Measurements from ENCODE around the gene COL20A1.

The COL20A1 gene

DNA sequence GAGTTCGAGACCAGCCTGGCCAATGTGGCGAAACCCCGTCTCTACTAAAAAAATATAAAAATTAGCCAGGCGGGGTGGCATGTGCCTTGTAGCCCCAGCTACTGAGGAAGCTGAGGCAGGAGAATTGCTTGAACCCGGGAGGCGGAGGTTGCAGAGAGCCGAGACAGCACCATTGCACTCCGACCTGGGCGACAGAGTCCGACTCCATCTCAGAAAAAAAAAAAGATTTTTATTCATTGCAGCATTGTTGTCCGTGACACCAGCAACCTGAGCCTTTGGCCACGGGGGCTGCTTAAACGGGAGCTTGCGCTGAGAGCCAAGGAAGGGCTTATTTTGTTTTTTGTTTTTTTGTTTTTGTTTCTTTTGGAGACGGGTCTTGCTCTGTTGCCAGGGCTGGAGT, 13.1 kb upstream of the COL20A1 start:
- no peak for DNase-seq

DNA sequence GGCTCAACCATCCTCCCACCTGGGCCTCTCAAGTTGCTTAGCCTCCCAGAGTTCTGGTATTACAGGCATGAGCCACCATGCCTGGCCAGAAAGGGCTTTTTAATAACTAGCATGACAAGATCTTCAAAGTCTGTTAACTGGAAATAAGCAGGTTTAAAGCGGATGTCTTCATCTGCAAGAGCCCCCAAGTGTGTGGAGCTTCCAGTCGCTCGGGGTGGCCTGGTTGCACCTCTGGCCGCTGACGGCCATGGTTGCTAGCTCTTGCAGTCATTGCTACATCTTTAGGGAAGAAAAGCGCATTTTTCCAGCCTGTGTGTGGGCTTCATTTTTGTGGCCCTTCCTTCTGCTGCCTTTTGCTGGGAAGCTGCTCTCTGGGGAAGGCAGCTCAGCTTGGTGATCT, 12.6 kb upstream of the COL20A1 start:
- DNase-seq, result no peak

DNA sequence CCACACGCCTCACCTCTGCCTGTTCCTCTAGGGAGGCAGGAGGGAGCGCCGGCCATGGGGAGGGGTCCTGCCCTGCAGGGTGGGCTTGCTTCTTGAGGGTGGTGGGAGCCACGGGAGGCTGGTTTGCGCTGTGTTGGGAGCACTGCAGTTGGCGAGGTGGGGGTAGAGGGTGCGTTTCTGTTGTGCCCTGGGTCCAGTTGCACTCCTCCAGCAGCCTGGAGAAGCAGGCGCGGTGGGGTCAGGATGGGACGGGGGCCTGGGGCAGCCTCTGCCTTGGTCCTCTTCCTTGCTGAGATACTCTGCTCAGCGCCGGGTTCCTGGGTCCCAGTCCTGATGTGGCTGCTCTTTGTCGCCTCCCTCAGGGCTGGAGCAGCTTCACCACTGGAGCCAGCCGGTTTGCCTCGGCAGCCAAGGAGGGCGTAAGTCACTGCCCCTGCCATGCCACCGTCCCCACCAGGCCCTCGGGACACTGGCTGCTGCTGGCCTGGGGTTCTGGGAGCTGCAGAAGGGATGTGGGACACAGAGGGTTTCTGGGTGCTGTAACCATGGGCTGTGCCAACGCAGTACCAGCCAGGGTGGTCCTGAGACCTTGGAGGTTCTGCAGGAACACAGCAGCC, 11.9 kb upstream of the COL20A1 start:
- DNase-seq, result no peak

DNA sequence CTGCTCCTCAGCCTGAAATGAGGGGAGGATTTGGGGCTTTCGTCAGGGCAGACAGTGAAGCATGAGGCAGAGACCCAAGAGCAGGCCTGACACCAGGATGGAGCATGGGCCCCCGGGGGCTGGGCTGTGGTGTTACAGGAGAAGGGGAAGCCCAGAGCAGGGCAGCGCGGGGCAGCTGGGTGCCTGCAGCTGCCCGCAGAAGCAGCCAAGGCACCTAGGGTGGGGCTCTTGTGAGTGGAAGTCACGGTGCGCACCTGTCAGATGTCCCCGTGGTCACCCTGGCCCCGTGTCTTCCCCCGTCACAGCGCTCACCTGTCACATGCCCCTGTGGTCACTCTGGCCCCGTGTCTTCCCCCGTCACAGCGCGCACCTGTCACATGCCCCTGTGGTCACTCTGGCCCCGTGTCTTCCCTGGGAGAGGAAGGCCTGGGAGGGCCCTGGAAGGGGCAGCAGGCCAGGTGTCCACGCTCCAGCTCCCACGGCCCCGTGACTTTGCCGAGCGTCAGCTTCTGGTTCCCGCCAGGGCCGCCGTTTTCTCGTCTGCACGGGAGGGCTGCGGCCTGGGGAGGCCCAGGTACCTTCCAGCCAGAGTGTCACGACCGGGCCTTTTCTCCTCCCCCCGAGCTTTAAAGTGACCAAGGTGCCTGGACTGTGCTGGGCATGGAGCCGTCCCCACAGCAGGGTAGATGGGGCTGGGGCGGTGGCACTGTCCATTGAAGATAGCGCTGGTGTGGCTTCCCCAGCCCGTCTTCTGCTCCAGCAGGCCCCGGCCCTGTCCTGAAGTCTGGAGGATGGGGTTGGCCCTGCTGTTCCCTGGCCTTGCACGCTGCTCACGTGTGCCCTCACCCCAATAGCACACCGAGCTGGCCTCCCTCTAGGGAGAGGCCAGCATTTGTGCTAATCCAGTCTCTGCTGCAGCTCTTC, 11.0 kb upstream of the COL20A1 start:
- no peak for DNase-seq

DNA sequence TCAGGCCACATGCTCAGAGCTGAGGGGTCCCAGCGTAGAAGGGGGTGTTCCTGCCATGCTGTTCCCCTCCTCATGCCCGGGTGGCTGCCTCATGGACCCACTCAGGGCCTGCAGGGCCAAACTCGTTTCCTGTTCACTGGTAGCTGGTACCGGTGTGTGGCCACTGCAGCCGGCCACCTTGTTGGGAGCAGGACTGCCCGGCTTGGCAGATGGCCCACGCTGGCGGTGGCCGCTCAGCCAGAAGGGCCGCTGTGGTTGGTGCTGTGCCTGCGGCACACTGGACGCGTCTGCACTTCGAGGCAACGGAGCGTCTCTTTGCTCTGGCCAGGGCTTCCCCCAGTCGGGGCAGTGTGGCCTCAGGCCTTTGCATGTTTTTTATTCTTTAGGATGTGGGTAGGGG, 10.0 kb upstream of the COL20A1 start:
- DNase-seq, result no peak

DNA sequence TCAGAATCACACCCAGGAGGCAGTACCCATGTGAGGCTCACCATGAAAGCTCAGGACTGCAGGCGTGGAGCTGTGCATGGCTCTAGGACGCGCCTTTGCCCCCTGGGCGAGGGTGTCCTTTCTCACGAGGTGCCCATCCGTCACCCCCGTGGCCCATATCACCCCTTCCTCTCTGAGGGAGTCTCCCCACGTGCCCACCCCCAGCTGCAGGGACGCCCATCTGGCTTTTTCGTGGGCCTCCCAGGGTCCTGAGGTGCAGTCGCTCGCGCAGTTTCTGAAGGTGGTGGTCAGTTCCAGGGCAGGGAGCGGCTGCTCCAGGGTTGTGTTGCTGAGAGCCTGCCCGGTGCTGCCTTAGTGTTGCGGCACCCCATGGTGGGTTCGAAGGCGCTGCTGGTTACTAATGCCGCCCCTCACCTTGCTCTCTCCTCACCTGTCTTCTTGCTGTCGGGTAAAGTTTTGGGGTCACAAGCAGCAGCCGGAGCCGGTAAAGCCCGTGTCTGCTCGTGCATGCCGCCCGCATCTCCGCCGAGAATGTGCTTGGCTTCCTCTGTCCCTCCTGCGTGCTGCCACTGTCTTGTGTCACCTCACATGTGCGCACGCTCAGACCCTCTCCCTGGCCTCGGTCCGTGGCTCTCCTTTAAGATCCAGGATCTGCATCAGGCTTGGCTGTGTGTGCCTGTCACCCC, 9.4 kb upstream of the COL20A1 start:
- DNase-seq, result no peak

DNA sequence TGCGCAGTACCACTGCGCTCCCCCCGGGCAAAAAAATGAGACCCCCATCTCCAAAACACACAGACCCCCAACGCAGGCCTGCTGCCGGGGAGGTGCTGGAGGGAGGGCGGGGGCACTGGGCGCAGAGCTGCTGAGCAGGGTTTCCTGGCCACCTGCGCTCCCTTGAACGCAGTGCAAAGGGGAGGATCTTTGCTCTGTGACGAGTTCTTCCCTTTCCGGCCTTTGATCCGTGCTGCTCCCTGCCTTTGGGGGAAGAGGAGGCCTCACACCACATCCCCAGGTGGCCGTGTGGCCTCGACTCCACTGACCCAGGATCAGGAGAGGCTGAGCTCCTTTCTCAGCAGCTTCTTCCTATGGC, 8.9 kb upstream of the COL20A1 start:
- peak; percentile 29 for DNase-seq

DNA sequence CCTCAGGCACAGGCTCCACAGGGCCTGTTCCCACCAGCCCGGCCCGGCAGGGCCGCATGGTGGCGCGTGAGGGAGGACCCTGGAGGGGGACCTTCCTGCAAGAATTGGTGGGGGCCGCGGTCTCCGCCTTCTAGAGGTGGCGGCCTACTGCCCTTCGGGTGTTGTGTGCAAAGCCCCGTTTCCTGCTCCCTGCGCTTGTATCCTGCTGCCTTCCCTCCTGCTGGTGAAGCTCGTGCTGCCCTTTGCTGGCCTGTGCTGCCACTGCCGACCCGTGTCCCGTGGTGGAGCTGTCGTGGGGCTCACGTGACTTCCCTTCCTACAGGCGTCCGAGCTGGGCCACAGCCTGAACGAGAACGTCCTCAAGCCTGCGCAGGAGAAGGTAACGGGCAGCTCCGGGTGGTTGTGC, 8.4 kb upstream of the COL20A1 start:
- DNase-seq, result no peak

DNA sequence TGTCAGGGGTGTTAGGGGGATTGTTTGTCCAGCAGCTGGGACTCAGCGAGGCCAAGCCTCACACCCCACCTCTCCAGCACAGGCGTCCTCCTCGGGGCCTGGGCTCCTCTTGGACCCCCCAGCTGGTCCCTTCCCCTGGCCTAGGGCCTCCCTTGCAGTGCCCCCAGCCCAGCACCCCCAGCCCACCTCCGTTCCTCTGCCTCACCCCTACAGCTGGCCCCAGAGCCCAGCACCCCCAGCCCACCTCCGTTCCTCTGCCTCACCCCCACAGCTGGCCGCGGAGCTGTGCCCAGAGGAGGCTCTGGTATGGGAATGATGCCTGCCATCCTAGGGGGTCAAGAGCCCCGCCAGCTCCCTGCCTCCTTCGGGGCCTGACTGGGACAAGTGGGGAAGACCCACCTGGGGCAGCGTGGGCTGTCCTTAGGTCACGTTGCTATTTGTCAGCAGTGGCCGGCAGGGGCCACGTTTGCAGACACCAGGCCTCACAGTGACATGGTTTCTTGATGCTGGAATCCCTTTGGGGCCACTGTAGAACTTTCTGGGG, 7.9 kb upstream of the COL20A1 start:
- no peak for DNase-seq

DNA sequence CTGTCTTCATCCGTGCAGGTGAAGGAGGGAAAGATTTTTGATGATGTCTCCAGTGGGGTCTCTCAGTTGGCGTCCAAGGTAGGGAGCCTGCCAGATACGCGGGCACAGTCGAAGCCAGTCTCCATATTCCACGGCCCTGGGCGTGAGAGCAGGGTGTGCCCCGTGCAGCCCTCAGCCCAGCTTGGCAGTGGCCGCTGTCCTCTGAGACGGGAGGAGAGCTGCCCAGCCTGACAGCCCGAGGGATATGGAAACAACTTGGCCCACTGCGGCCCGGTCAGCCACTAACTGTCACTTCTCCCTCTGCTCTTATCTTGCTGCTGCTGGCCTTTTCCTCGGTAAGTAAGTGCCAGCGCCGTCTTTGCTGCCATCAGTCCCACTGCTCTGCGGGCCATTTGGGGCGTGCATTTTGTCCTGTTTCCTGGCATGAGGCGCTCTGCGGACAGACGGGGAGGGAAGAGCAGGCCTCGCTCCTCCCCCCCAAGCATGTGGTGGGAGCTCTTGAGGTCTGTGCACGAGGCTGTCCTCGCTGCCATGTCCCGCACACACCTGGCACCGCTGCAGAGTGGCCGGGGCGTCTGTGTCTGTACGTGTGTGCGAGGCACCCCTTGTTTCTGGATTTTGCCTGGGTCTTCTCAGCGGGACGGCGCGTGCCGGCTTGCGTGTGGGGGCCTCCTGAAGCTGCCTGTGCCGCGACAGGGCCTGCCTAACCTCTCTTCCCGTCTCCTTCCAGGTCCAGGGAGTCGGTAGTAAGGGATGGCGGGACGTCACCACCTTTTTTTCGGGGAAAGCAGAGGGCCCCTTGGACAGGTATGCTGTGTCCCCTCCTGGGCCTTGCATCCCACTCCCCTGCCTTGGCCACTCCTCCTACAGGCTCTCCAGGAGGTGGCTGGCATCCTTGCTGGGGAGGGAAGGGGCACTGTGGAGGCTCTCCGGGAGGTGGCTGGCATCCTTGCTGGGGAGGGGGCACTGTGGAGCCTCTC, 7.1 kb upstream of the COL20A1 start:
- DNase-seq, result no peak

DNA sequence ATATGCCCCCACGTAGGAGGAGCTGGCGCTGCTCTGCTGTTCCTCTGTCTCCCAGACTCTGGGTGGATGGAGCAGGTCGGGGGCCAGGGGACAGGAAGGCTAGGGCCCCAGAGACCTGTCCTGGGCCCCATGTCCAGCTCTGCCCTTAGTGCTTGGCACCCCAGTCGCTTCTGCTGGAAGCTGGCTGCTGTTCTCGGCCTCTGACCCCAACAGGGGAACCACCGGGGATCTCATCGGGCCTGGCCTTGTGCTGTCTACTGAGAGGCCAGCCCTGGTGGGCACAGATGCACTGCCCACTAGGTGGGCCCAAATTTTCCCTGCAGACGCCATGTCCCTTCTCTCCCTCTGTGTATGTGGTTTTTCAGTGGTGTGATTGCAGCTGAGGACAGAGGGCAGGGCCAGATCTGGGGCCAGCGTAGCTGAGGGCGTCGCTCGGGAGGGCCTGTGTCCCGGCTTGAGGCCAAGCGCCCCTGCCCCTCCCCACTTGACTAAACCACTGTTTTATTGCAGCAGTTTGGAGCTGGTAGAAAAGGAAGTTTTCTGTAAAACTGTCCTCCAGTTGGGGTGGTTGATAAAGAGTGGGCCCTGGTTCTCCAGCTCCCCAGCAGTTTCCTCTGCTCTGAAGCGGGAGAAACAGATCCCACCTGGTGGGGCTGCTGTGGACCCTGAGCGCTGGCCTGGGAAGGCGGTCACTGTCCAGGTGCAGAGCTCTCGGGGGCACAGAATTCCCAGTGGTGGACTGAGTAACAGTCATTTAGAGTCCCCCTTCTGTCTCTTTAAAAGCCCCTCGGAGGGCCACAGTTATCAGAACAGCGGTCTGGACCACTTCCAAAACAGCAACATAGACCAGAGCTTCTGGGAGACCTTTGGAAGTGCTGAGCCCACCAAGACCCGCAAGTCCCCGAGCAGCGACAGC, 5.9 kb upstream of the COL20A1 start:
- no peak for DNase-seq

DNA sequence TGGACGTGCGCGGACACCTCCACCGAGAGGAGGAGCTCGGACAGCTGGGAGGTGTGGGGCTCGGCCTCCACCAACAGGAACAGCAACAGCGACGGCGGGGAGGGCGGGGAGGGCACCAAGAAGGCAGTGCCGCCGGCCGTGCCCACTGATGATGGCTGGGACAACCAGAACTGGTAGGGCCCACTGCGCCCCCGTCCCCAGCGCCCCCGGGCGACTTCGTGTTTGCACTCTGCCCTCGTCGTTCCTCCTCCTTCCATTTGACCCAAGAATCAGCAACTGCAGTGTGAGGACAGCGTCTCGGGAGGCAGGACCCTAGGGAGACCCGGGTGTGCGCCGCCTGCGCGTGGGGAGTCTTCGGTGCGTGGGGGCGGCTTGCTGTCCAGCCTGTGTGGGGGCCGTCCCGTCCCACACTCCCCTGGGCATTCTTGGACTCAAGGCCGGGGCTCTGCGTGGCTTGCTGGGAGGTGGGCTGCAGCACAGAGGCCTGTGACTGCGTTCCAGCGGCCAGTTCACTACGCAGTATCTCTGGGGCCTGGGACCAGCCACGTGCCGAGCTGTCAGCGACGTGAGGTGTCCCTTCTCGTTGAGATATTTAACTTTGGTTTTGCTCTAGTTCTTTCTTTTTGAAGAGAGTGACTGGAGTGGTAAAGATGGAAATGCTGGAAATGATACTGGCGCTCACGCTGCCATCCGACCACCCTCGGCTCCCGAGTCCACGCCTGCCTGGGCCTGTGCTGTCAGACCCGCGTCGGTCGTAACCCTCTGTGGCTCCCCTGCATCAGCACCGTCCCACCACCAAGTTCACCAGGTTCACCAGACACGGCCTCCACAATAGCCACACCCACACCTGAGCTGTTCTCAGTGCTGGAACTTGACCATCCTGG, 5.0 kb upstream of the COL20A1 start:
- no peak for DNase-seq

DNA sequence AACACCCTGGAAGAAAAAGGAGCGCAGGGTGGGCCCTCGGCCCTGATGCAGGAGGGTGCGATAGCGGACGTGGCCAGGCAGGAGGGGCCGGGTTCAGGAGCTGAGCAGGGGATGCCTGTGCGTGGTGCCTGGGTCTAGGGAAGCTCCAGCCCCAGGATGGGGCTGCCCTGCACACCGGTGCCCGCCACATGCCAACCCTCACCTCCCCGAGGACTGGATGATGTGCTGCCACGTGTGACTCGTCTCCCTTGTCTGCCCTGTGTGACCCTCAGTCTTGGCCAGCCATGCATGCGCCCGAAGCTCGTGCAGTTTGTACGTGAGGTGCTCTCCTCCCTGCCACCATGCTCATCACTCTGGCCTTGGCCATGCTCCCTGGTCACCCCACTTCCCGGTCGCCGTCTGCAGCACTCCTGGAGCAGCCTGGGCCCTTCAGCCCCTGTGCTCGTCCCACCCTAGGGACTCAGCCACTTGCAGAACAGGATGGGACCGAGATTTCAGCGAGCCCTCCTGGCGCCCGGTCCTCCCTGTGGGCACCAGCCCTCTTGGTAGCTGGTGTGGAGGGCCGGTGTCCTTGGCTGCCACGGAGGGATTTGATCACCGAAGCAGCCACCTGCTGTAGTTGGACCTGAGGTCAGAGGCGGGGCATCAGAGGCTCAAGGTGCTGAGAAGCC, 4.3 kb upstream of the COL20A1 start:
- DNase-seq, result no peak

DNA sequence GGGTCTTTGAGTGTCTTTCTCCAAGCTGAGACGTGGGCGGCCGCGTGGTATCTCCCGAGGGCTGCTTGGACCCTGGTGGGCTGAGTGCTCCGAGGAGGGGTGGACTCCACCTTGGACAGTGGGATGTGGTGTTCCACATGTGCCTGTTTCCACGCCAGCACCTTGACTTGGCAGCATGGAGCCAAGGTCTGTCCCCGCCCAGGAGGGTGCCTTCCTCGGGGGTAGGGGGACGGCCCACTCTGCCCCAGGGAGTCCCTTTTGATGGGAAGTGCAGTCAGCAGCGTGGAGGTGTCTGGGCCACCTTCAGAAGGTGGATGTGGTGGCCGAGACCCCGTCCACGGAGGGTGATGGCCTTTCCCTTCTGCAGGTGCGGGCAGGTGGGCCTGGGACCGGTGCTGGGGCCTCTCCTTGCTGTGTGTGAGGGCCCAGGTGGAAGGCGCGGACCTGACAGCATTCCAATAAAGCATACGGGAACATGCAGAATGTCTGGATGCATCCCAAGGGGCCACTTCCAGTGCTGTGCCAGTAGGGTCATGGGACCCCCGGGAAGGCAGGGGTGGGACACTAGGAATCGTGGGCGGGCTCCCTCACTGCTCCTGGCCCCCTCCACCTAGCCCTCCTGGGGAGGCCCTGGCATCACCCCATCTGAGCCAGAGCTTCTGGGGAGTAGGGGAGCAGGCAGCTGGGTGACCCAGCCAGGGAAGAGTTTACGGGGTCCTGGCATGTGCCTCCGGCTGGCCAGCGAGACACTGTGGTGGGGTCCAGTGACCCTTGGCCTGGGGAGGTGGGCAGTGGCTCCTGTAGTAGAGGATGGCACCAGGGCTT, 3.5 kb upstream of the COL20A1 start:
- no peak for DNase-seq

DNA sequence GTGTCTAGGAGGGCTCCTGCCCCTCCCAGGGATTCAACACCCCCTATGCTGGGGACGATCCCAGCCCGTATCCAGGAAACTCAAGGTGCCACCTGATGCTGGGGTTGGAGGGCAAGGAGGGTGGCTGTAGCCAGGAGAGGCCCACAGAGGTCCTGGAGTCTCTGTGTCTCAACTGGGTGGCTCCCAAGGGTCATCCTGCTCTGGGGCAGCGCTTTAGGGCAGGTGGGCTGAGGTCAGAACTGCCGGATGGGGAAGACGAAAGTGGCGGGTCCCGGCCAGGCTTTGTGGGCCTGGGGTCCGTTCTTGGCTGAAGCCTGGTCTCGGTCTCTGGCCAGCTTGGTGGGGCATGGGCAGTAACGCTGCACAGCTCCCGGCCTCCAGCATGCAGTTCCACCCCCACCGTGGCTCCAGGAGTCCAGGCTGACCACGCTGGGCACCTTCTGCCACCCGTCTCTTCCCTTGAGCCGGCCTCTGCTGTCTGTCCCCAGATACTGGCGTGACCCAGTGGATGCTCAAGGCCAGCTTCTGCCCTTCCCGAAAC, 2.8 kb upstream of the COL20A1 start:
- DNase-seq, result no peak

DNA sequence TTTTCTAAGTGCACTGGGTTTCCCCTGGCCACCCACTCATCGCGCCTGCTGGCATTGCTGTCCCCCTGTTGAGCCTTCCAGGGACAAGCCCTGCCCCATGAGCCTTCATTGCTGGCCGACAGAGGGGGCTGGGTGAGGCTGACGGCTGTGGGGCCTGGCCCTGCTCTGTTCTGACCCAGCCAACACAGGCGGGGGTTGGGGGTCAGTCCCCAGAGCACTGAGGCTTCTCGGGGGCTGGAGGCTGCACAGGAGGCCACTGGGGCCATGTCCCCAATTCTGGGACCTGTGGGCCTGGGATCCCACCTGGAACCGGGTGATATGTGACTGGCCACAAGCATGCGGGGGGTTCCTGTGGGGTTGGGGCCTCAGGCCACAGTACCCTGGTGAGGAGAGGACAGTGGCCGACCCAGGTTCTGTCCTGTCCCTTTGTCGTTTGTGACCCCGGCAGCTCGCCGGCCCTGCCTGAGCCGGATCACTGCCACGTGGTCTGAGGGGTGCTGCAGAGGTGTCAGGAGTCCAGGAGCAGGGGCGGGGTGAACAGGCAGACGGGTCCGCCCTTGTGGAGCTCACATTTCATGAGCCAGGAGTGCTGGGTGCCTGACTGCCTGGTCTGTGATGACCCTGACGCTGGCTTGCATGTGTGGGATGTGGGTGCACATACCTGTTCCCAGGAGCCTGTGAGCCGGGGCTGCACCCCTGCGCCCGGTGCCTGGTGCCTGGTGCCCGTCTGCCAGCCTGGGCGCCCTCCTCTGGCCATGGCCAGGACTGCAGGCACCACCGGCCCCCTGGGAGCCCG, 2.1 kb upstream of the COL20A1 start:
- peak; percentile 72 for DNase-seq

DNA sequence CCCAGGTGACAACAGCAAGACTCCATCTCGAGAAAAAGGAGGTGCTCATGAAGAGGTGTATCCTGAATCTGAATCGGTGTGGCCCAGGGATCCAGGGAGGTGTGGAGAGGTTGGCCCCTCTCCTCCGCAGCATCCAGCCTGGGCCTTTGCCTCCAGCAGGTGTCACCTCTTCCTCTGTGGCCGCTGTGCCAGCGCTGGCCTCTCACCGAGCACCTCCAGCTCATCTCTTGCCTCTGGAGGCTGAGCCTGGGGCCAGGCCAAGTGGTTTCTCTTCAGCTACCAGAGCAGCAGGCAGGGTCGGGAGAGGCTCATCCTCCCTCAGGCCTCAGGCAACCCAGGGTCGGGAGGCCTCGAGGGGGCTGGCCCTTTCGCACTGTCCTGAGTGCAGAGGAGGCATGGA, 1.2 kb upstream of the COL20A1 start:
- no peak for DNase-seq

DNA sequence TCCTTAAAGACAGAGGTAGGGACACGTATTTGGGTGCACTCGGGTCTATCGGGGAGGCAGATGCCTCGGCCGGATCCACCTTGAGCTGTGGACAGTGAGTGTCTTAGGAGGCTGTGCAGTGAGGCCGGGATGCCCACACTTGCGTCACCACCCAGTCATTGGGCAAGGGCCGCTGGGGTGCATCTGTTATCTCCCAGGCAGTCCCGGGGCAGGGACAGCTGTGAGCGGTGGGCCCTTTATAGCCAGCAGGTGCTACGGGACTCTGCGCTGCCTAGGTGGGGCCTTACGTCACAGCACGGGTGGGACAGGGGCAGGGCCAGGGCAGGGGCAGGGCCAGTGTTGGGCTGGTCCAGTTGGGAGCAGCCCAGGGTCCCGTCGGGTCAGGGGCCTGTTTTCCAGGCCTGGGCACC, 689 bp upstream of the COL20A1 start:
- DNase-seq, result no peak
